Left lung (tissue), 10 donors: ENCODE data around the gene SLC4A1AP. TPM values are rescaled to one million over a fixed set of nuclear protein-coding genes. Genes with fewer than 3 reads are reported as not detected.

Experiments
- ATAC-seq: fragments of 200-7000 bp; cut with Tn5 transposase; one replicate; pipeline ENCODE4 v1.9.1; 2020; ENCODE audit warnings: moderate library complexity
- DNase-seq, 4 donors: peaks; one replicate each; pipeline ENCODE4 v3.0.0-alpha.2; 2013 to 2020
- H3K27ac ChIP-seq, 2 donors: fragments of 200-600 bp; sonication (generic) in 1 of 2; one replicate each; pipeline versions ENCODE4 v1.5.0 to v1.8.0; 2020 to 2021
- H3K27me3 ChIP-seq, 2 donors: fragments of 200-600 bp; sonication (generic) in 1 of 2; one replicate each; pipeline versions ENCODE4 v1.5.0 to v1.8.0; 2020 to 2021
- H3K36me3 ChIP-seq, 2 donors: fragments of 200-600 bp; sonication (generic) in 1 of 2; one replicate each; pipeline versions ENCODE4 v1.5.0 to v1.8.0; 2020 to 2021
- H3K4me1 ChIP-seq, 2 donors: fragments of 200-600 bp; one replicate each; pipeline ENCODE4 v1.8.0; 2021
- H3K4me3 ChIP-seq, 2 donors: fragments of 200-600 bp; sonication (generic) in 1 of 2; one replicate each; pipeline versions ENCODE4 v1.5.0 to v1.8.0; 2020 to 2021; ENCODE audit warnings: mild to moderate bottlenecking in 1 of 2
- H3K9me3 ChIP-seq, 2 donors: fragments of 200-600 bp; sonication (generic) in 1 of 2; one replicate each; pipeline versions ENCODE4 v1.5.0 to v1.8.0; 2020 to 2021
- intact Hi-C, 2 donors: fragments of 100-400 bp; cut with DNase I; formaldehyde crosslinking; loops; one replicate each; pipeline versions ENCODE4 v1.11.2 to v1.14.2; 2022
- polyA plus RNA-seq, 6 donors: library from polyadenylated mRNA; unstranded; fragments of 120-200 nt; gene quantifications; one replicate each; pipeline ENCODE4 v1.2.1, GENCODE V29; 2013; ENCODE audit not compliant: insufficient read length in 6 of 6
- total RNA-seq, 2 donors: library from RNA; stranded (reverse); fragmentation: NEBNext Ultra II Directional; extraction: Animal tissue kit (Norgen Biotek cat#: 25700); gene quantifications; one replicate each; pipeline ENCODE4 v1.2.1, GENCODE V29; 2021
- TF ChIP-seq, protein P1 (sequence below), 2 donors: fragments of 200-600 bp; sonication (generic) in 1 of 2; IDR thresholded peaks; one replicate each; pipeline versions ENCODE4 v1.5.0 to v1.8.0; 2021; ENCODE audit warnings: antibody characterized with exemption in 2 of 2
- donor health status: DM: no; HTN: yes; CAD: no.
- donor health status: DM: no; HTN: no; CAD: no.

Gene SLC4A1AP
- total and polyA plus RNA-seq, 8 donors: 18.5 to 40.1 (median 32.7) TPM

DNA sequence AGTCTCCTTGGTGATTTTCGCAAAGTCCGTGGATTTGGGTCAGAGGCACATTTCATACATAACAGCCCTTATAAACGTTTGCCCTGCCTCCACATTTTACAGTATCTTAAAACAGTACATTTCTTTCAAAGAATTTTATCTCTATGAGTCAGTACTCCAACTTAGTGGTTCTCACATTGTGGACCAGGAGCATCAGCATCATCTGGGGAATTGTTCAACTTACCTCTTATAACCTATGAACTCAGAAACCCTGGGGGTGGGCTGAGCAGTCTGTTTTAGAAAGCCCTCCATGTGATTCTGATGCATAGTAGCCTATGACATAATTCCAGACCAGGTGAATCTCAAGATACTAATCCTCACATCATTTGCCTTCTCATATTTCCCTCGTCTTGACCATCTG lies 12.6 kb upstream of the SLC4A1AP start:
- Histone ChIP-seq H3K4me1 (no peaks in the 10 kb centered on the region), H3K27ac (no peak overlapping the region), H3K9me3 (no peaks in the 10 kb centered on the region), H3K36me3 (peaks cover 11 to 95% of the 10 kb centered on the region in 2 donors), H3K27me3 (no peaks in the 10 kb centered on the region), H3K4me3 (no peak overlapping the region)
- DNase-seq (no peak), ATAC-seq (no peak)
- intact Hi-C loops: no loop called here
- TF ChIP-seq, protein P1, sequence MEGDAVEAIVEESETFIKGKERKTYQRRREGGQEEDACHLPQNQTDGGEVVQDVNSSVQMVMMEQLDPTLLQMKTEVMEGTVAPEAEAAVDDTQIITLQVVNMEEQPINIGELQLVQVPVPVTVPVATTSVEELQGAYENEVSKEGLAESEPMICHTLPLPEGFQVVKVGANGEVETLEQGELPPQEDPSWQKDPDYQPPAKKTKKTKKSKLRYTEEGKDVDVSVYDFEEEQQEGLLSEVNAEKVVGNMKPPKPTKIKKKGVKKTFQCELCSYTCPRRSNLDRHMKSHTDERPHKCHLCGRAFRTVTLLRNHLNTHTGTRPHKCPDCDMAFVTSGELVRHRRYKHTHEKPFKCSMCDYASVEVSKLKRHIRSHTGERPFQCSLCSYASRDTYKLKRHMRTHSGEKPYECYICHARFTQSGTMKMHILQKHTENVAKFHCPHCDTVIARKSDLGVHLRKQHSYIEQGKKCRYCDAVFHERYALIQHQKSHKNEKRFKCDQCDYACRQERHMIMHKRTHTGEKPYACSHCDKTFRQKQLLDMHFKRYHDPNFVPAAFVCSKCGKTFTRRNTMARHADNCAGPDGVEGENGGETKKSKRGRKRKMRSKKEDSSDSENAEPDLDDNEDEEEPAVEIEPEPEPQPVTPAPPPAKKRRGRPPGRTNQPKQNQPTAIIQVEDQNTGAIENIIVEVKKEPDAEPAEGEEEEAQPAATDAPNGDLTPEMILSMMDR (IDR thresholded peaks at IDR 0.05): no peak

DNA sequence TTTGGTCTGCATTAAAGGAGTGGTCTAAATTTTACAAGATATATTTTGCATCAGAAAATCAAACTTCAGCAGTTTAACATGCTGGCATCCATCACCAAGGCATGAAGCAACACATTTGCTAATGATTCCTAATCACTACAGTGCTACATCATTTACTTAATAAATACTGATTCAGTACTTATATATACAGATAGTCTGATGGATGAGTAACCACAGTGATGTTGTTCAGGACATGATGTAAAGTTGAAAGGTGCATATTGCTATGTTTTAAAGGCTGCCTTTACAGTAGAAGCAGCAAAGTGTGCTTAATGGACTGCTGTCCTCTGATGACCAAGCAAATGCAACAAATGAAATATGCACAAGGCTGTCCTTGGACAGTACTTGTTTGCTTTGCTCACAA lies 11.3 kb upstream of the SLC4A1AP start:
- Histone ChIP-seq H3K9me3 (no peaks in the 10 kb centered on the region), H3K4me1 (no peaks in the 10 kb centered on the region), H3K4me3 (no peak overlapping the region), H3K36me3 (peaks cover 11 to 99% of the 10 kb centered on the region in 2 donors), H3K27me3 (no peaks in the 10 kb centered on the region), H3K27ac (no peak overlapping the region)
- TF ChIP-seq, protein P1 (IDR thresholded peaks at IDR 0.05): no peak
- no peak for ATAC-seq
- intact Hi-C loops: no loop called here
- DNase-seq: no peak

DNA sequence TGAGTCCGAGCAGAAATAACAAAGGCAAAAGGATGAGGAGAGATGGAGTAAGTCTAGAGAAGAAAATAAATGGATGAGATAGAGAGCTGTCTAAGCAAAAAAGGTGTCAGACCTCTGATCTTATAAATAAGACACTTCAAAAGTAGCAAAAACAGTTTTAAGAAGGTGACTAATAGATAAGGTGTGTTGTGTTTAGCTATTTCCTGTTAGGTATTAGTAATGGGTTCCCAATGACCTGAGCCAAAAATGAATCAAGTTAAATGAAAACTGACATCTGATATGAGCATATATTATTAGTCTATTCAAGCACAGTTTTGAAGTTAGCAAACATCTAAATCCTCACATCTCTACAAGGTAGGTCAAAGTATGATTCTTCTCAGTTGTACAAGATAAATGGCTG lies 10.9 kb upstream of the SLC4A1AP start:
- Histone ChIP-seq H3K4me3 (no peak overlapping the region), H3K27ac (no peak overlapping the region), H3K27me3 (no peaks in the 10 kb centered on the region), H3K36me3 (peaks cover 11 to 99% of the 10 kb centered on the region in 2 donors), H3K4me1 (no peaks in the 10 kb centered on the region), H3K9me3 (no peaks in the 10 kb centered on the region)
- DNase-seq (no peak), ATAC-seq (no peak)
- intact Hi-C loops: no loop called here
- TF ChIP-seq, protein P1 (IDR thresholded peaks at IDR 0.05): no peak

DNA sequence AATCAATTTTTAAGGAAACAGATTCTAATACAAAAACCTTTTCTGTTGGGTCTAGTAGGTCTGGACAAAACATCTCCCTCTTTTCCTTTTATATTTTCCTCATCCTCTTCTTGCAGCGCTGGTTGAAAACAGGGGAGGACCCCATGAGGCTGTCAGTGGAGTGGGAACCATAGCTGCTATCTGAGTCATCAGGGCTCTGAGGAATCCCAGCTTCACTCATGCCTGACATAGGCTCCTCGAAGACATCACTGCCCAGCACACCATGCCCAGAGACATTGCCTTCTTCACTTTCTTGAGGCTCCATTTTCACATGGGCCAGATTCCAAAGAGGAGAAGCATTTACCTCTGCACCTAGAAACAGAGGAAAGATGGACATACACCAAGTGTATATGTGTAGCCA lies 10.3 kb upstream of the SLC4A1AP start:
- DNase-seq (no peak), ATAC-seq (no peak)
- intact Hi-C loops: no loop called here
- H3K27ac ChIP-seq: no peak overlapping the region
- no peaks in the 10 kb centered on the region for H3K9me3 ChIP-seq
- no peaks in the 10 kb centered on the region for H3K27me3 ChIP-seq
- H3K4me1 ChIP-seq: no peaks in the 10 kb centered on the region
- TF ChIP-seq, protein P1 (IDR thresholded peaks at IDR 0.05): no peak
- peaks cover 11 to 95% of the 10 kb centered on the region in 2 donors for H3K36me3 ChIP-seq
- H3K4me3 ChIP-seq: no peak overlapping the region

DNA sequence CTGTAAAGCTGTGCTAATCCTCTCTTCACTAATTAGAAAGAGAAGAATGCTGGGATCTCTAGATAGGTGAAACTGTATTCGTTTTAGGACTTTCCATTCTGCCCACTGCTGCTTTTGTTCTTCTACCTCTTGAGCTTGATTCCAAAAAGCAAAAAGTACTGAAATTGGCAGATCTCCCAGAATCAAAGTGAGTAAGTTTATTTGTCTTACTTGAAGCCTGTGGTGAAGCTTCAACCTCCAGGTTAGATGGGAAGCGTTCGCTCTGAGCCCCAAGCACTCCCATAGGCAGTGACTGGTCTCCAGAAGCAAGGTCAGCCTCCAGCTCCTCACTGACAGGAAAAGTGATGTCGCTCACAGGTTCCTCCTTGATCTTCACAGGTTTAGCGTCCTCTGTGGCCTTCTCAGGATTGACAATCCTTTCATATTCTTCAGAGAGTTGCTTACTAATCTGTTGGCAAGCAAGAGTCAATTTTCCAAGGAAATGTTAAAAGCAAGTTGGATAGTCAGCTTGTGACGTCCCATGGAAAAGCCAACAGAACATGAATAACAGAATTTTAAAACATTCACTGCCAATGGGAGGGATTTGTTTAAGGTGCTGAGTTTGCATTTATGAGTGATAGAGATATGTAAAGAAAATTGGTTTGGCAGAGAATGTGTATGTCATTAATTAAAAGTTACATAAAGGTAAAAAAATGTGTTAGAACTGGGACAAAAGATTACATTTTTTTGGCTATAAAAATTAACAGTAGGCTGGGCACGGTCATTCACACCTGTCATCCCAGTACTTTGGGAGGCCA lies 8.3 kb upstream of the SLC4A1AP start:
- no peaks in the 10 kb centered on the region for H3K27me3 ChIP-seq
- H3K36me3 ChIP-seq: peaks cover 11 to 91% of the 10 kb centered on the region in 2 donors
- no peaks in the 10 kb centered on the region for H3K9me3 ChIP-seq
- TF ChIP-seq, protein P1 (IDR thresholded peaks at IDR 0.05): no peak
- peak; percentile 51 for ATAC-seq
- intact Hi-C loops: no loop called here
- H3K4me1 ChIP-seq: peaks cover 0 to 6% of the 10 kb centered on the region in 2 donors
- no peak overlapping the region for H3K4me3 ChIP-seq
- no peak for DNase-seq
- no peak overlapping the region for H3K27ac ChIP-seq
